ENCODE data around the gene CCDC106. TPM values are rescaled to one million over a fixed set of nuclear protein-coding genes. Genes with fewer than 3 reads are reported as not detected.
A peak's percentile ranks its signal among the peaks of the same experiment; 100 is the strongest.

CCDC106 gene
- total RNA-seq, 1 donor: 8.5 TPM

GRCh38 chr19:55635856-55636440, 12.1 kb upstream of the CCDC106 start:
- TF ChIP-seq CTCF (IDR thresholded peaks at IDR 0.05; ENCODE audit: insufficient read depth, low read length): no peak
- DNase-seq (ENCODE audit: low read depth): no peak
- H3K4me3 ChIP-seq (ENCODE audit: low read depth, low read length): peak overlapping the region; percentile 100

GRCh38 chr19:55636723-55637122, 11.3 kb upstream of the CCDC106 start:
- no peak for DNase-seq (ENCODE audit: low read depth)
- peak overlapping the region; percentile 100 for H3K4me3 ChIP-seq (ENCODE audit: low read depth, low read length)
- no peak for TF ChIP-seq CTCF (IDR thresholded peaks at IDR 0.05; ENCODE audit: insufficient read depth, low read length)

- no peak overlapping the region for H3K4me3 ChIP-seq (ENCODE audit: low read depth, low read length)
- DNase-seq (ENCODE audit: low read depth): no peak
- no peak for TF ChIP-seq CTCF (IDR thresholded peaks at IDR 0.05; ENCODE audit: insufficient read depth, low read length)
Observed at GRCh38 chr19:55637534-55637933, 10.5 kb upstream of the CCDC106 start.

GRCh38 chr19:55638864-55639359, 9.1 kb upstream of the CCDC106 start:
- DNase-seq (ENCODE audit: low read depth): no peak
- H3K4me3 ChIP-seq (ENCODE audit: low read depth, low read length): no peak overlapping the region
- TF ChIP-seq CTCF (IDR thresholded peaks at IDR 0.05; ENCODE audit: insufficient read depth, low read length): peak; percentile 54

- TF ChIP-seq CTCF (IDR thresholded peaks at IDR 0.05; ENCODE audit: insufficient read depth, low read length): peak; percentile 42
- peak overlapping the region; percentile 75 for H3K4me3 ChIP-seq (ENCODE audit: low read depth, low read length)
- DNase-seq (ENCODE audit: low read depth): peak; percentile 63
Observed at GRCh38 chr19:55640043-55640576, 7.9 kb upstream of the CCDC106 start.

GRCh38 chr19:55640577-55641425, 7.2 kb upstream of the CCDC106 start, which contains the start of gene ZNF580:
Gene ZNF580, plus strand, starts transcription at chr19:55641002. Its CDS starts 1,507 bp downstream, at chr19:55642509.
- H3K4me3 ChIP-seq (ENCODE audit: low read depth, low read length): peak within 1 kb of the TSS; percentile 75
- TF ChIP-seq CTCF (IDR thresholded peaks at IDR 0.05; ENCODE audit: insufficient read depth, low read length): no peak
- DNase-seq (ENCODE audit: low read depth): peak; percentile 71

Measured in fibroblast of the aortic adventitia (primary cell).